Panc1 (cell line): ENCODE measurements around the gene LRRC46. TPM values are rescaled to one million over a fixed set of nuclear protein-coding genes. Genes with fewer than 3 reads are reported as not detected.

Experiments used
- ATAC-seq: fragments of 200-7000 bp; cut with Tn5 transposase; 2 replicates; pipeline ENCODE4 v1.9.1; 2020; ENCODE audit warnings: mild to moderate bottlenecking, moderate library complexity
- BruUV-seq: library from RNA; stranded (reverse); fragments of 400-500 nt; replicated peaks from 2 replicates; lab custom pipeline; 2021; lab: Mats Ljungman, UMichigan
- CTCF ChIA-PET: fragments of 300-600 bp; sonication (Branson Sonifier 250); formaldehyde crosslinking; loops from one replicate; lab custom pipeline; 2022; ENCODE audit warnings: antibody characterized with exemption; lab: Charles Lee
- POLR2A ChIA-PET: fragments of 300-600 bp; sonication (Branson Sonifier 250); formaldehyde crosslinking; loops from one replicate; lab custom pipeline; 2022; ENCODE audit warnings: antibody characterized with exemption; lab: Charles Lee
- DNase-seq: peaks from one replicate; pipeline ENCODE4 v3.0.0-alpha.2; 2010; ENCODE audit warnings: low read depth, low spot score
- H3K27ac ChIP-seq: 2 replicates; pipeline ENCODE4 v1.5.1; 2011; ENCODE audit warnings: mild to moderate bottlenecking, low read length, inconsistent platforms
- H3K27me3 ChIP-seq: fragments of 200-500 bp; sonication (Bioruptor generic); 2 replicates; pipeline ENCODE4 v1.6.0; 2014; ENCODE audit warnings: low read length, inconsistent platforms; ENCODE audit not compliant: control insufficient read depth, insufficient read depth
- H3K36me3 ChIP-seq: fragments of 200-500 bp; sonication (Bioruptor generic); 2 replicates; pipeline ENCODE4 v1.5.1; 2014; ENCODE audit warnings: inconsistent platforms, mild to moderate bottlenecking, low read length, moderate library complexity; ENCODE audit not compliant: control insufficient read depth, insufficient read depth
- H3K4me1 ChIP-seq: 2 replicates; pipeline ENCODE4 v1.5.1; 2011; ENCODE audit warnings: inconsistent platforms, mild to moderate bottlenecking, low read length, moderate library complexity; ENCODE audit not compliant: control insufficient read depth, insufficient read depth
- H3K4me3 ChIP-seq, 2 experiments: 2 replicates each; pipeline ENCODE4 v1.5.1; 2011 to 2012; ENCODE audit warnings: low read depth in 2 of 2, low read length in 2 of 2, mild to moderate bottlenecking in 2 of 2, inconsistent platforms in 1 of 2, moderate library complexity in 1 of 2
- H3K9me3 ChIP-seq: fragments of 200-500 bp; sonication (Bioruptor generic); 2 replicates; pipeline ENCODE4 v1.5.1; 2014; ENCODE audit warnings: low read depth, mild to moderate bottlenecking, inconsistent platforms, low read length, moderate library complexity; ENCODE audit not compliant: control insufficient read depth, insufficient read depth
- CTCF ChIP-seq: fragments of 450-650 bp; IDR thresholded peaks from 2 replicates; pipeline ENCODE4 v1.5.1; 2017; ENCODE audit warnings: mild to moderate bottlenecking
- POLR2AphosphoS5 ChIP-seq: IDR thresholded peaks from 2 replicates; pipeline ENCODE4 v1.6.1; 2012; ENCODE audit warnings: mild to moderate bottlenecking, low read depth, low read length, moderate library complexity
- REST ChIP-seq, 2 experiments: IDR thresholded peaks; 2 replicates each; pipeline ENCODE4 v1.6.1; 2011 to 2012; ENCODE audit warnings: low read depth in 2 of 2, control low read depth in 1 of 2, low read length in 1 of 2, mild to moderate bottlenecking in 1 of 2, moderate library complexity in 1 of 2; ENCODE audit not compliant: insufficient read depth in 1 of 2
- SIN3A ChIP-seq: IDR thresholded peaks from 2 replicates; pipeline ENCODE4 v1.6.1; 2012; ENCODE audit warnings: low read depth, mild to moderate bottlenecking, low read length, moderate library complexity, borderline replicate concordance; ENCODE audit not compliant: insufficient read depth
- TCF7L2 ChIP-seq: IDR thresholded peaks from 2 replicates; pipeline ENCODE4 v1.6.1; 2011; ENCODE audit warnings: mild to moderate bottlenecking, low read depth, low read length, inconsistent platforms
- in situ Hi-C: cut with HindIII; loops from 2 replicates; pipeline ENCODE4 v1.10.0; 2016; ENCODE audit warnings: low sequenced_read_pairs, low pct_unique_long_range_greater_than_20kb
- intact Hi-C: fragments of 100-400 bp; cut with micrococcal nuclease; formaldehyde crosslinking; loops from one replicate; pipeline ENCODE4 v1.10.0; 2022; ENCODE audit not compliant: unreplicated experiment
- total RNA-seq: library from RNA; stranded (reverse); gene quantifications from one replicate; pipeline ENCODE4 v1.2.1, GENCODE V29; 2021; ENCODE audit not compliant: unreplicated experiment

Gene LRRC46
- total RNA-seq, 1 experiment from 2014 or later = 1.9 TPM

GRCh38 chr17:47816111-47816735 is 15.2 kb upstream of the LRRC46 start:
- BruUV-seq = no TSS peak
- TF ChIP-seq TCF7L2 (no peak), SIN3A (no peak), POLR2AphosphoS5 (no peak), CTCF (no peak), REST (IDR thresholded peaks at IDR 0.05; ENCODE audit: insufficient read depth in 1 of 2, low read depth in 2 of 2, low read length in 1 of 2) (no peak)
- POLR2A ChIA-PET = no interaction called here
- H3K4me3 ChIP-seq = no peak overlapping the region
- H3K36me3 ChIP-seq = peaks cover under 1% of the 10 kb centered on the region; the same call in 1 of the 2 replicates
- CTCF ChIA-PET = no interaction called here
- in situ Hi-C loops = no loop called here
- no peak overlapping the region for H3K27ac ChIP-seq
- no peaks in the 10 kb centered on the region for H3K27me3 ChIP-seq
- no peak for ATAC-seq
- peaks cover 6% of the 10 kb centered on the region; the same call in 1 of the 2 replicates for H3K4me1 ChIP-seq
- intact Hi-C loops = no loop called here
- no peaks in the 10 kb centered on the region for H3K9me3 ChIP-seq
- no peak for DNase-seq

DNA sequence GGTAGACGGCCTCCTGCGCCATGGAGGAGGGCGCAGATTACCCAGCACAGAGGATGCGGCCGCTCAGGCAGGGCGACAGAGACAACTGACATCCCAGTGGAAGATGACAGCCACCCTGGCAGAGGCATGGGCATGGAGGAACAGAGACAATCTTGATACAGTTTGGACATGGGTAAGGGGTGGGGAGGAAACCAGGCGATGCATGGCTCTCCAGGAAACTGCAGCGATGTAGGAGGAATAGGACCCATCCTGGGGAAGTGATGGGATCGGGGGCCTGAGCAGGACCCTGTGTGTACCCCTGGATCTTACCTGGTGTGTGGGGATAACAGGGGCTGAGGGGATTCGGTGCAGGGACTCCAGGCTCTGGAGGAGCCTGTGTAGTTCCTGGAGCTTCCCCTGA is 14.5 kb upstream of the LRRC46 start:
- DNase-seq = no peak
- H3K4me1 ChIP-seq = peaks cover 13% of the 10 kb centered on the region
- CTCF ChIA-PET = no interaction called here
- no peak for ATAC-seq
- no peak overlapping the region for H3K4me3 ChIP-seq
- H3K27ac ChIP-seq = no peak overlapping the region
- no peaks in the 10 kb centered on the region for H3K9me3 ChIP-seq
- intact Hi-C loops = no loop called here
- H3K27me3 ChIP-seq = no peaks in the 10 kb centered on the region
- in situ Hi-C loops = no loop called here
- POLR2A ChIA-PET = no interaction called here
- H3K36me3 ChIP-seq = peaks cover 4% of the 10 kb centered on the region; the same call in 1 of the 2 replicates
- no peak for TF ChIP-seq POLR2AphosphoS5
- no peak for TF ChIP-seq CTCF
- TF ChIP-seq TCF7L2 = no peak
- TF ChIP-seq SIN3A = no peak
- no peak for TF ChIP-seq REST (IDR thresholded peaks at IDR 0.05; ENCODE audit: insufficient read depth in 1 of 2, low read depth in 2 of 2, low read length in 1 of 2)
- BruUV-seq = no TSS peak
